Keratinocyte (primary cell): ENCODE data around the gene ZNF761. TPM values are rescaled to one million over a fixed set of nuclear protein-coding genes. Genes with fewer than 3 reads are reported as not detected.

Experiments used
- DNase-seq: peaks from one replicate; pipeline ENCODE4 v3.0.0-alpha.2; 2011; ENCODE audit warnings: low read depth, missing footprints, low spot score
- FAIRE-seq: peaks from 2 replicates; lab custom pipeline; 2011; peaks lifted over from hg19 to GRCh38; lab: Jason Lieb, UNC
- H2AFZ ChIP-seq: 2 replicates; pipeline ENCODE4 v1.6.0; 2012; ENCODE audit warnings: low read length, control low read depth, inconsistent platforms; ENCODE audit not compliant: control insufficient read depth
- H3K27ac ChIP-seq: 2 replicates; pipeline ENCODE4 v1.5.1; 2011; ENCODE audit warnings: low read length; ENCODE audit not compliant: control insufficient read depth, insufficient read depth
- H3K27me3 ChIP-seq: 3 replicates; pipeline ENCODE4 v1.6.0; 2011; ENCODE audit warnings: low read length; ENCODE audit not compliant: control insufficient read depth, insufficient read depth; ENCODE audit errors: extremely low read depth
- H3K36me3 ChIP-seq, 2 experiments: 2 replicates in 1 of 2; 3 replicates in 1 of 2; pipeline ENCODE4 v1.5.1; 2011; ENCODE audit warnings: low read length in 2 of 2, mild to moderate bottlenecking in 1 of 2; ENCODE audit not compliant: control insufficient read depth in 2 of 2, insufficient read depth in 2 of 2; ENCODE audit errors: extremely low read depth in 1 of 2
- H3K4me1 ChIP-seq: 3 replicates; pipeline ENCODE4 v1.5.1; 2011; ENCODE audit warnings: low read length; ENCODE audit not compliant: control insufficient read depth, insufficient read depth; ENCODE audit errors: extremely low read depth
- H3K4me2 ChIP-seq: 3 replicates; pipeline ENCODE4 v1.6.0; 2011; ENCODE audit warnings: low read depth, low read length; ENCODE audit not compliant: control insufficient read depth, insufficient read depth; ENCODE audit errors: extremely low read depth
- H3K4me3 ChIP-seq, 3 experiments: fragments of 200-600 bp in 1 of 3; sonication (generic) in 1 of 3; 2 replicates in 2 of 3; 3 replicates in 1 of 3; pipeline ENCODE4 v1.5.1; 2011 to 2016; ENCODE audit warnings: low read length in 3 of 3, mild to moderate bottlenecking in 3 of 3, control low read depth in 2 of 3, inconsistent platforms in 1 of 3, low read depth in 1 of 3, mixed read lengths in 1 of 3, mixed run types in 1 of 3, moderate library complexity in 1 of 3; ENCODE audit not compliant: control insufficient read depth in 2 of 3, insufficient read depth in 2 of 3; ENCODE audit errors: extremely low read depth in 1 of 3
- H3K79me2 ChIP-seq: 2 replicates; pipeline ENCODE4 v1.6.0; 2012; ENCODE audit warnings: low read length; ENCODE audit not compliant: control insufficient read depth, insufficient read depth
- H3K9ac ChIP-seq: 3 replicates; pipeline ENCODE4 v1.6.0; 2011; ENCODE audit warnings: low read length; ENCODE audit not compliant: control insufficient read depth, insufficient read depth; ENCODE audit errors: extremely low read depth
- H3K9me1 ChIP-seq: 3 replicates; pipeline ENCODE4 v1.6.0; 2011; ENCODE audit warnings: low read length; ENCODE audit not compliant: control insufficient read depth, insufficient read depth; ENCODE audit errors: extremely low read depth
- H3K9me3 ChIP-seq: 2 replicates; pipeline ENCODE4 v1.5.1; 2012; ENCODE audit warnings: low read depth, low read length; ENCODE audit not compliant: control insufficient read depth
- H4K20me1 ChIP-seq: 3 replicates; pipeline ENCODE4 v1.6.0; 2011; ENCODE audit warnings: low read length; ENCODE audit not compliant: control insufficient read depth, insufficient read depth; ENCODE audit errors: extremely low read depth
- CTCF ChIP-seq, 3 experiments: IDR thresholded peaks in 1 of 3; conservative IDR thresholded peaks in 1 of 3; optimal IDR thresholded peaks in 1 of 3; 2 replicates in 2 of 3; 3 replicates in 1 of 3; pipeline versions ENCODE3 to v1.5.1; 2011; ENCODE audit warnings: low read length in 3 of 3, mild to moderate bottlenecking in 3 of 3, moderate library complexity in 2 of 3, control low read depth in 1 of 3, inconsistent platforms in 1 of 3; ENCODE audit not compliant: insufficient read depth in 2 of 3; ENCODE audit errors: extremely low read depth in 1 of 3
- EZH2 ChIP-seq: IDR thresholded peaks from one replicate; pipeline ENCODE4 v1.6.1; 2012; ENCODE audit warnings: inconsistent platforms, mild to moderate bottlenecking, low read length, moderate library complexity
- dilution Hi-C: fragments of 300-500 bp; cut with MboI; formaldehyde crosslinking; loops from one replicate; pipeline ENCODE4 v1.7.0; 2020; ENCODE audit warnings: low sequenced_read_pairs; ENCODE audit not compliant: extremely low pct_ligation_motif_present
- polyA plus RNA-seq, 5 experiments: library from polyadenylated mRNA; depleted of rRNA in 3 of 5; stranded (reverse) in 3 of 5; stranded (forward) in 1 of 5; unstranded in 1 of 5; fragments of >200 nt; gene quantifications; 1 replicate in 1 of 5; 2 replicates in 3 of 5; 3 replicates in 1 of 5; pipeline versions ENCODE4 v1.2.1 to v1.2.3, GENCODE V29; 2011 to 2012; ENCODE audit warnings: missing spikeins in 2 of 5, low read depth in 1 of 5, low replicate concordance in 1 of 5

The ZNF761 gene
- polyA plus RNA-seq, 1 donor (not counting 4 experiments of a cell fraction or from before 2014, with no cell fraction given): 10.3 TPM

GRCh38 chr19:53462861-53463260 lies 31.1 kb downstream of the ZNF761 start:
- no peak overlapping the region for H3K27ac ChIP-seq
- H3K9ac ChIP-seq: no peak overlapping the region
- no peak overlapping the region for H3K4me3 ChIP-seq
- no peaks in the 10 kb centered on the region for H3K36me3 ChIP-seq
- H3K9me1 ChIP-seq: no peaks in the 10 kb centered on the region
- DNase-seq (no peak), FAIRE-seq (no peak)
- no peaks in the 10 kb centered on the region for H3K27me3 ChIP-seq
- H3K79me2 ChIP-seq: no peaks in the 10 kb centered on the region
- H3K9me3 ChIP-seq: peaks cover 4% of the 10 kb centered on the region
- H4K20me1 ChIP-seq: no peaks in the 10 kb centered on the region
- H3K4me2 ChIP-seq: no peak overlapping the region
- no peaks in the 10 kb centered on the region for H3K4me1 ChIP-seq
- H2AFZ ChIP-seq: no peak overlapping the region
- no peak for TF ChIP-seq CTCF (optimal IDR thresholded peaks at IDR 0.05 in 1 of 3, IDR thresholded peaks at IDR 0.05 in 1 of 3, conservative IDR thresholded peaks at IDR 0.05 in 1 of 3; ENCODE audit: extremely low read depth in 1 of 3, insufficient read depth in 2 of 3, low read length in 3 of 3)
- no peak for TF ChIP-seq EZH2
- dilution Hi-C loops: no loop called here

GRCh38 chr19:53463263-53463662 lies 31.5 kb downstream of the ZNF761 start:
- H3K27me3 ChIP-seq: no peaks in the 10 kb centered on the region
- no peaks in the 10 kb centered on the region for H3K36me3 ChIP-seq
- H2AFZ ChIP-seq: no peak overlapping the region
- no peak overlapping the region for H3K9ac ChIP-seq
- no peak overlapping the region for H3K4me3 ChIP-seq
- TF ChIP-seq EZH2 (no peak), CTCF (optimal IDR thresholded peaks at IDR 0.05 in 1 of 3, IDR thresholded peaks at IDR 0.05 in 1 of 3, conservative IDR thresholded peaks at IDR 0.05 in 1 of 3; ENCODE audit: extremely low read depth in 1 of 3, insufficient read depth in 2 of 3, low read length in 3 of 3) (no peak)
- H3K4me1 ChIP-seq: no peaks in the 10 kb centered on the region
- H3K9me1 ChIP-seq: no peaks in the 10 kb centered on the region
- H3K4me2 ChIP-seq: no peak overlapping the region
- no peaks in the 10 kb centered on the region for H4K20me1 ChIP-seq
- no peak for DNase-seq
- dilution Hi-C loops: no loop called here
- no peak for FAIRE-seq
- no peaks in the 10 kb centered on the region for H3K79me2 ChIP-seq
- no peak overlapping the region for H3K27ac ChIP-seq
- peaks cover 4% of the 10 kb centered on the region for H3K9me3 ChIP-seq
